ENCODE measurements around the gene KIAA1143. TPM values are rescaled to one million over a fixed set of nuclear protein-coding genes. Genes with fewer than 3 reads are reported as not detected.

Gene KIAA1143
- total RNA-seq, 1 donor from 2014 or later = 40.4 TPM

DNA sequence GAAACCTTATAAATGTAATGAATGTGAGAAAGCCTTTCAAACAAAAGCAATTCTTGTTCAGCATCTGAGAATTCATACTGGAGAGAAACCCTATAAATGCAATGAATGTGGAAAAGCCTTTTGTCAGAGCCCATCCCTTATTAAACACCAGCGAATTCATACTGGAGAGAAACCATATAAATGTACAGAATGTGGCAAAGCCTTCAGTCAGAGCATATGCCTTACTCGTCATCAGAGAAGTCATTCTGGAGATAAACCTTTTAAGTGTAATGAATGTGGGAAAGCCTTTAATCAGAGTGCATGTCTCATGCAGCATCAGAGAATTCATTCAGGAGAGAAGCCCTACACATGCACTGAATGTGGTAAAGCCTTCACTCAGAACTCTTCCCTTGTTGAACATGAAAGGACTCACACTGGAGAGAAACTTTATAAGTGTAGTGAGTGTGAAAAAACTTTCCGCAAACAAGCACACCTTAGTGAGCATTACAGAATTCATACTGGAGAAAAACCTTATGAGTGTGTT lies 26.7 kb downstream of the KIAA1143 start:
- DNase-seq (ENCODE audit: low spot score) = no peak
- Mint-ChIP-seq H3K4me1 (ENCODE audit: low read depth) (peaks cover 6% of the 10 kb centered on the region), H3K27me3 (ENCODE audit: insufficient read depth) (no peaks in the 10 kb centered on the region), H3K27ac (no peak overlapping the region), H3K4me3 (no peak overlapping the region), H3K36me3 (ENCODE audit: low read depth) (peaks cover 9% of the 10 kb centered on the region), H3K9me3 (peaks cover 84% of the 10 kb centered on the region)
- intact Hi-C loops (cut with micrococcal nuclease) = no loop called here

DNA sequence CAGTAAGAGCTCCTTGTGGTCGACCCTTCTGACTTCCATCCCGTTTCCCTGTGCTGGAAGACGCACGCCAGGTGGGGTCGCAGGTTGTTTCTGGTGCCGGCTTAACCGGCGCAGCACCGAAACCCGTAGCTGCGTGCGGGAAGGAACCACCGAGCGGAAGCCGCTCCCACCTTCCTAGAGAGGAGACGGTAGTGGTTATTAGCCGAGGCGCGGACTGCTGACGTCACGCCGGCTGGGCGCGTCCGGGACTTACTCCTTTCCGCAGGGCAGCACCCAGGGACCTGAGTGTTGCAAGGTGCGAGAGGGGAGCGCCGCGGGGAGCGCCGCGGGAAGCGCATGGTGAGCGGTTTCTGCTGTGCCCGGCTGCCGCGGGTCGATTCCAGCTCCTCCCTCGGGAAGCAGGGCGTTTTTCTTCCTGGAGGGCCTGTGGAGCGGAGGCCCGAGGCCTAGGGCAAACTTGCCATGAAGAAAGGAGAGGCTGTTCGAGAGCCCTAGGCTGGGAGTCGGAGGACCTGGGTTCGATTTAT lies 32.0 kb downstream of the KIAA1143 start, which contains the start of gene ZNF501:
Gene ZNF501 (plus strand): TSS at position 252 of the 527 bp plus-strand sequence. CDS start 4,787 bp downstream, outside the sequence.
- peak; percentile 71 for DNase-seq (ENCODE audit: low spot score)
- intact Hi-C loops (cut with micrococcal nuclease) = loop anchor here (1.0 to 10.0 kb wide), 2 partner anchors 32 to 85 kb away; partner anchors contain the start of genes KIAA1143, KIF15 and ZNF35
- H3K27me3 Mint-ChIP-seq (ENCODE audit: insufficient read depth) = no peaks in the 10 kb centered on the region
- peak within 1 kb of the TSS; percentile 65 for H3K27ac Mint-ChIP-seq
- H3K4me3 Mint-ChIP-seq = peak within 1 kb of the TSS; percentile 93
- H3K4me1 Mint-ChIP-seq (ENCODE audit: low read depth) = peaks cover 15% of the 10 kb centered on the region
- H3K9me3 Mint-ChIP-seq = peaks cover 81% of the 10 kb centered on the region
- peaks cover 15% of the 10 kb centered on the region for H3K36me3 Mint-ChIP-seq (ENCODE audit: low read depth)

DNA sequence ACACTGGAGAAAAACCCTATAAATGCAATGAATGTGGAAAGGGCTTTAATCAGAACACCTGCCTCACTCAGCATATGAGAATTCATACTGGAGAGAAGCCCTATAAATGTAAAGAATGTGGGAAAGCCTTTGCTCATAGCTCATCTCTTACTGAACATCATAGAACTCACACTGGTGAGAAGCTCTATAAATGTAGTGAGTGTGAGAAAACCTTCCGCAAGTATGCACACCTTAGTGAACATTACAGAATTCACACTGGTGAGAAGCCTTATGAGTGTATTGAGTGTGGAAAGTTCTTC lies 39.4 kb downstream of the KIAA1143 start:
- H3K27ac Mint-ChIP-seq = no peak overlapping the region
- intact Hi-C loops (cut with micrococcal nuclease) = loop anchor here (10.0 kb wide), 1 partner anchor 77 kb away; the partner anchor contains the start of gene ZNF35
- peaks cover 73% of the 10 kb centered on the region for H3K9me3 Mint-ChIP-seq
- H3K4me1 Mint-ChIP-seq (ENCODE audit: low read depth) = no peaks in the 10 kb centered on the region
- peaks cover 3% of the 10 kb centered on the region for H3K36me3 Mint-ChIP-seq (ENCODE audit: low read depth)
- H3K4me3 Mint-ChIP-seq = no peak overlapping the region
- DNase-seq (ENCODE audit: low spot score) = no peak
- H3K27me3 Mint-ChIP-seq (ENCODE audit: insufficient read depth) = no peaks in the 10 kb centered on the region

DNA sequence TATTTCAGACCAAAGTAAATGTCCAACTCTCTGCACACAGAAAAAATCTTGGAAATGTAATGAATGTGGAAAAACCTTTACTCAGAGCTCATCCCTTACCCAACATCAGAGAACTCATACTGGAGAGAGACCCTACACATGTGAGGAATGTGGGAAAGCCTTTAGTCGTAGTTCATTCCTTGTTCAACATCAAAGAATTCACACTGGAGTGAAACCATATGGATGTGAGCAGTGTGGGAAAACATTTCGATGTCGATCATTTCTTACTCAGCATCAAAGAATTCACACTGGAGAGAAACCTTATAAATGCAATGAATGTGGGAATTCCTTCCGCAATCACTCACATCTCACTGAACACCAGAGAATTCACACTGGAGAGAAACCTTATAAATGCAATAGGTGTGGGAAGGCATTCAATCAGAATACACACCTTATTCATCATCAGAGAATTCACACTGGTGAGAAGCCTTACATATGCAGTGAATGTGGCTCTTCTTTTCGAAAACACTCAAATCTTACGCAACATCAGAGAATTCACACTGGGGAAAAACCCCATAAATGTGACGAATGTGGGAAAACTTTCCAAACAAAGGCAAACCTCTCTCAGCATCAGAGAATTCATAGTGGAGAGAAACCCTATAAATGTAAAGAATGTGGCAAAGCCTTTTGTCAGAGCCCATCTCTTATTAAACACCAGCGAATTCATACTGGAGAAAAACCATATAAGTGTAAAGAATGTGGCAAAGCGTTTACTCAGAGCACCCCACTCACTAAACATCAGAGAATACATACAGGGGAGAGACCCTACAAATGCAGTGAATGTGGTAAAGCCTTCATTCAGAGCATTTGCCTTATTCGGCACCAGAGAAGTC lies 40.0 kb downstream of the KIAA1143 start:
- intact Hi-C loops (cut with micrococcal nuclease) = loop anchor here (10.0 kb wide), 1 partner anchor 77 kb away; the partner anchor contains the start of gene ZNF35
- no peak overlapping the region for H3K27ac Mint-ChIP-seq
- no peaks in the 10 kb centered on the region for H3K4me1 Mint-ChIP-seq (ENCODE audit: low read depth)
- no peaks in the 10 kb centered on the region for H3K27me3 Mint-ChIP-seq (ENCODE audit: insufficient read depth)
- peaks cover 3% of the 10 kb centered on the region for H3K36me3 Mint-ChIP-seq (ENCODE audit: low read depth)
- no peak for DNase-seq (ENCODE audit: low spot score)
- H3K9me3 Mint-ChIP-seq = peaks cover 77% of the 10 kb centered on the region
- H3K4me3 Mint-ChIP-seq = no peak overlapping the region

DNA sequence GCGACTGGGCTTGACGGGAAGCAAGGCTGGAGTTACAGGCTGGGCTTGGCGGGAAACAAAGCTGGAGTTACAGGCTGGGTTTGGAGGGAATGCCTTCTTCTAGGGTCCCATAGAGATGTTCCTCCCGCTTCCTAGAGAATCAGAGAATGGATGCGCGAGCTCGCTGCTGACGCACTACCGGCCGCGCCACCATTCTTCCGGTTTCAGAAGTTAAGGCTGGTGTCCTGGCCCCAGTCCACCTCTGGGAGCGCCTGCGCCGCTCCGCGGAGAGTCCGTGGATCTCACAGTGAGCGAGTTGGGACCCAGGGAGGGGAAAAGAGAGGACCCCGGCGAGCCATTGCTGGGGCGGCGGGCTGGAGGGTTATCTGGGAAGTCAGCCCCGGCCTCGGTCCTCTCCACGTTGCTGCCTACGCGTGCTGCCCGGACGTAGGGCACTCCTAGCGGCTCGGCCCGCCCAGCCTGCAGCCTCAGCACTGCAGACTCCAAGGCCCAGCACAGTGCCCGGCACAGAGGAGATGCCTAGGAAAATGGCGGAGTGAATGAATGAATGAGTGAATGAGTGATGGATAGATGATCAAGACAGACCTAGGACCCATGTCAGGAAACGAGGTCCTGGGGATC lies 48.9 kb downstream of the KIAA1143 start, which contains the start of gene ZNF502:
Gene ZNF502 (plus strand): TSS at position 206 of the 621 bp plus-strand sequence. CDS start 7,602 bp downstream, outside the sequence.
- Mint-ChIP-seq H3K9me3 (peaks cover 67% of the 10 kb centered on the region), H3K27ac (no peak within 1 kb of the TSS), H3K4me1 (ENCODE audit: low read depth) (peaks cover 5% of the 10 kb centered on the region), H3K4me3 (peak within 1 kb of the TSS; percentile 84), H3K36me3 (ENCODE audit: low read depth) (peaks cover 4% of the 10 kb centered on the region), H3K27me3 (ENCODE audit: insufficient read depth) (peaks cover 3% of the 10 kb centered on the region)
- intact Hi-C loops (cut with micrococcal nuclease) = loop anchor here (10.0 kb wide), 1 partner anchor 128 kb away; the partner anchor contains the start of gene ZNF660
- DNase-seq (ENCODE audit: low spot score) = peak; percentile 4

Other genes with a start within 250 kb of the KIAA1143 start
- gene ZKSCAN7, start 206.4 kb downstream of the KIAA1143 start, total RNA-seq = 0.73 and 0.80 TPM in 2 replicates
- 0.21 TPM in 1 of 2 replicates, not detected in the other for gene ZNF660, start 176.7 kb downstream of the KIAA1143 start, total RNA-seq
- 11.6 and 12.0 TPM in 2 replicates for gene ZNF197, start 136.6 kb downstream of the KIAA1143 start, total RNA-seq
- 4.8 and 5.5 TPM in 2 replicates for gene ZNF35, start 112.9 kb downstream of the KIAA1143 start, total RNA-seq
- 0.54 and 0.73 TPM in 2 replicates for gene ZNF502, start 49.0 kb downstream of the KIAA1143 start, total RNA-seq
- gene ZNF501, start 32.0 kb downstream of the KIAA1143 start, total RNA-seq = 1.5 and 1.6 TPM in 2 replicates
- 23.2 and 25.5 TPM in 2 replicates for gene KIF15, start 175 bp upstream of the KIAA1143 start, total RNA-seq
- gene TMEM42, start 100.3 kb upstream of the KIAA1143 start, total RNA-seq = 8.6 and 10.0 TPM in 2 replicates
- not detected in 2 replicates for gene TGM4, start 113.0 kb upstream of the KIAA1143 start, total RNA-seq
- 46.6 and 47.5 TPM in 2 replicates for gene ZDHHC3, start 214.6 kb upstream of the KIAA1143 start, total RNA-seq
- gene EXOSC7, start 214.6 kb upstream of the KIAA1143 start, total RNA-seq = 93.6 and 94.4 TPM in 2 replicates